ENCODE results near the gene PLA2G7.

The PLA2G7 gene

GRCh38 chr6:46749731-46750130, 14.6 kb upstream of the PLA2G7 start:
- TF ChIP-seq PPARA (CRISPR knock-in tag; IDR thresholded peaks at IDR 0.05; ENCODE audit: borderline replicate concordance) (no peak), PATZ1 (CRISPR knock-in tag; IDR thresholded peaks at IDR 0.05; ENCODE audit: borderline replicate concordance) (no peak), BACH2 (CRISPR knock-in tag; IDR thresholded peaks at IDR 0.05; ENCODE audit: borderline replicate concordance) (no peak), ZFP3 (CRISPR knock-in tag; IDR thresholded peaks at IDR 0.05) (no peak), ARNTL (CRISPR knock-in tag; IDR thresholded peaks at IDR 0.05; ENCODE audit: borderline replicate concordance, low read depth) (no peak), GLIS3 (CRISPR knock-in tag; IDR thresholded peaks at IDR 0.05) (no peak), ZNF565 (CRISPR knock-in tag; conservative IDR thresholded peaks at IDR 0.05; ENCODE audit: low read depth) (no peak)
- ATAC-seq = no peak

DNA sequence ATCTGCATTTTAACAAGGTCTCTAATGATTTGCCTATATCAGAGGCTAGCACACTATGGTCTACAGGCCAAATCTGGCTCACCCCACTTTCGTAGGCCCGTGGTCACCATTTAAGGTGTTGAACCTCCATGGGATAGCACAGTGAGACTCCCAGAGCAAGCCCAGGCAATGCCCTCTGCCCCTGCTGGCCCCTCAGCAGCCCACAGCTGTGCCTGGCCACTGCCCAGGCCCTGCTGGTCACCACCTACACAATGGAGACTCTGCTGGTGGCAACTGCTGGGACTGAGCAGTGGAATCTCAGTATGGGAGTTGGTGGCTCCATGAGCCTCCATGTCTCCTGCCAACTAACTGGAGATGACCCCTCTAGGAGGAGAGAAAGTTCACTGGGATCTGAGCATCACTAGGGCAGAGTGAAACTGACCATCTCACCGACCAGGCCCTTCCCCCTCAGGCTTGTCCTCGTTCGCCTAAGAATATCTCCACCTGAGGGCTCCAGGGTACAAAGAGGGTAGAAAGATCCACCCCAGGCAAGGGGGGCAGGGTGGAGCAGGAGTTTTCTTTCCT, 13.8 kb upstream of the PLA2G7 start:
- TF ChIP-seq RARB (CRISPR knock-in tag; IDR thresholded peaks at IDR 0.05) (no peak), GLIS3 (CRISPR knock-in tag; IDR thresholded peaks at IDR 0.05) (no peak), ZNF70 (CRISPR knock-in tag; IDR thresholded peaks at IDR 0.05) (no peak), POU6F1 (CRISPR knock-in tag; IDR thresholded peaks at IDR 0.05; ENCODE audit: borderline replicate concordance, low read depth) (no peak), TSHZ2 (CRISPR knock-in tag; IDR thresholded peaks at IDR 0.05) (no peak), OSR1 (CRISPR knock-in tag; IDR thresholded peaks at IDR 0.05) (no peak), SNAI2 (CRISPR knock-in tag; IDR thresholded peaks at IDR 0.05) (no peak), ZC3H10 (CRISPR knock-in tag; IDR thresholded peaks at IDR 0.05) (no peak), ARNTL (CRISPR knock-in tag; IDR thresholded peaks at IDR 0.05; ENCODE audit: borderline replicate concordance, low read depth) (no peak), ZFP30 (CRISPR knock-in tag; IDR thresholded peaks at IDR 0.05) (no peak), CSDC2 (CRISPR knock-in tag; IDR thresholded peaks at IDR 0.05) (no peak), ESRRG (CRISPR knock-in tag; IDR thresholded peaks at IDR 0.05) (no peak), TOX (CRISPR knock-in tag; IDR thresholded peaks at IDR 0.05; ENCODE audit: borderline replicate concordance) (no peak), CREB5 (CRISPR knock-in tag; IDR thresholded peaks at IDR 0.05; ENCODE audit: low read depth) (no peak), ZNF8 (CRISPR knock-in tag; IDR thresholded peaks at IDR 0.05) (no peak), PPARA (CRISPR knock-in tag; IDR thresholded peaks at IDR 0.05; ENCODE audit: borderline replicate concordance) (no peak), TCF4 (CRISPR knock-in tag; IDR thresholded peaks at IDR 0.05; ENCODE audit: borderline replicate concordance) (no peak), BACH2 (CRISPR knock-in tag; IDR thresholded peaks at IDR 0.05; ENCODE audit: borderline replicate concordance) (no peak), ISL1 (CRISPR knock-in tag; IDR thresholded peaks at IDR 0.05) (no peak)
- TF ChIP-seq, protein P1, sequence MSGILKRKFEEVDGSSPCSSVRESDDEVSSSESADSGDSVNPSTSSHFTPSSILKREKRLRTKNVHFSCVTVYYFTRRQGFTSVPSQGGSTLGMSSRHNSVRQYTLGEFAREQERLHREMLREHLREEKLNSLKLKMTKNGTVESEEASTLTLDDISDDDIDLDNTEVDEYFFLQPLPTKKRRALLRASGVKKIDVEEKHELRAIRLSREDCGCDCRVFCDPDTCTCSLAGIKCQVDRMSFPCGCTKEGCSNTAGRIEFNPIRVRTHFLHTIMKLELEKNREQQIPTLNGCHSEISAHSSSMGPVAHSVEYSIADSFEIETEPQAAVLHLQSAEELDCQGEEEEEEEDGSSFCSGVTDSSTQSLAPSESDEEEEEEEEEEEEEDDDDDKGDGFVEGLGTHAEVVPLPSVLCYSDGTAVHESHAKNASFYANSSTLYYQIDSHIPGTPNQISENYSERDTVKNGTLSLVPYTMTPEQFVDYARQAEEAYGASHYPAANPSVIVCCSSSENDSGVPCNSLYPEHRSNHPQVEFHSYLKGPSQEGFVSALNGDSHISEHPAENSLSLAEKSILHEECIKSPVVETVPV (CRISPR knock-in tag; IDR thresholded peaks at IDR 0.05) = no peak
- ATAC-seq = no peak
